Left ventricle myocardium inferior (tissue), 1 donor: Measurements from ENCODE around the gene TMEM184B. TPM values are rescaled to one million over a fixed set of nuclear protein-coding genes. Genes with fewer than 3 reads are reported as not detected.
A peak's percentile ranks its signal among the peaks of the same experiment; 100 is the strongest.

Source experiments
- DNase-seq: peaks from one replicate; pipeline ENCODE4 v3.0.0-alpha.2; 2020
- H3K27ac ChIP-seq: fragments of 200-600 bp; replicated peaks from 2 replicates; pipeline ENCODE4 v1.8.0; 2021
- H3K27me3 ChIP-seq: fragments of 200-600 bp; 2 replicates; pipeline ENCODE4 v1.8.0; 2021; ENCODE audit warnings: low read depth
- H3K36me3 ChIP-seq: fragments of 200-600 bp; 2 replicates; pipeline ENCODE4 v1.8.0; 2021
- H3K4me1 ChIP-seq: fragments of 200-600 bp; 2 replicates; pipeline ENCODE4 v1.8.0; 2021
- H3K4me3 ChIP-seq: fragments of 200-600 bp; 2 replicates; pipeline ENCODE4 v1.8.0; 2021; ENCODE audit warnings: mild to moderate bottlenecking, moderate library complexity
- H3K9me3 ChIP-seq: fragments of 200-600 bp; replicated peaks from 2 replicates; pipeline ENCODE4 v1.8.0; 2021
- CTCF ChIP-seq: fragments of 200-600 bp; IDR thresholded peaks from 2 replicates; pipeline ENCODE4 v1.8.0; 2021; ENCODE audit warnings: antibody characterized with exemption, mild to moderate bottlenecking, borderline replicate concordance
- intact Hi-C: fragments of 100-400 bp; cut with micrococcal nuclease; formaldehyde crosslinking; loops from one replicate; pipeline ENCODE4 v1.11.0; 2022
- total RNA-seq: library from RNA; stranded (reverse); fragmentation: NEBNext Ultra II Directional; extraction: Animal tissue kit (Norgen Biotek cat#: 25700); gene quantifications from one replicate; pipeline ENCODE4 v1.2.1, GENCODE V29; 2021
- donor health status: DM: no; HTN: yes; CAD: no; lungs with severe emphysema.

The TMEM184B gene
- total RNA-seq, 1 donor from 2014 or later, result 50.6 TPM

GRCh38 chr22:38226853-38227649, 45.8 kb downstream of the TMEM184B start:
- Histone ChIP-seq H3K27ac (peak overlapping the region; percentile 86), H3K27me3 (no peaks in the 10 kb centered on the region), H3K36me3 (peaks cover 66% of the 10 kb centered on the region), H3K9me3 (no peaks in the 10 kb centered on the region), H3K4me1 (peaks cover 47% of the 10 kb centered on the region), H3K4me3 (no peak overlapping the region)
- intact Hi-C loops, result no loop called here
- DNase-seq, result no peak
- TF ChIP-seq CTCF, result no peak

GRCh38 chr22:38223289-38223960, 49.4 kb downstream of the TMEM184B start:
- peaks cover 52% of the 10 kb centered on the region for H3K4me1 ChIP-seq
- no peak for DNase-seq
- H3K36me3 ChIP-seq, result peaks cover 65% of the 10 kb centered on the region
- no peak for TF ChIP-seq CTCF
- H3K9me3 ChIP-seq, result no peaks in the 10 kb centered on the region
- no peaks in the 10 kb centered on the region for H3K27me3 ChIP-seq
- peak overlapping the region; percentile 46 for H3K27ac ChIP-seq
- no peak overlapping the region for H3K4me3 ChIP-seq
- intact Hi-C loops, result no loop called here

GRCh38 chr22:38222797-38223119, 50.1 kb downstream of the TMEM184B start:
- intact Hi-C loops, result no loop called here
- TF ChIP-seq CTCF, result no peak
- Histone ChIP-seq H3K36me3 (peaks cover 59% of the 10 kb centered on the region), H3K27me3 (no peaks in the 10 kb centered on the region), H3K9me3 (no peaks in the 10 kb centered on the region), H3K4me1 (peaks cover 52% of the 10 kb centered on the region), H3K4me3 (no peak overlapping the region), H3K27ac (peak overlapping the region; percentile 46)
- no peak for DNase-seq

- Histone ChIP-seq H3K27me3 (no peaks in the 10 kb centered on the region), H3K27ac (peak overlapping the region; percentile 46), H3K9me3 (no peaks in the 10 kb centered on the region), H3K4me3 (no peak overlapping the region), H3K4me1 (peaks cover 50% of the 10 kb centered on the region), H3K36me3 (peaks cover 53% of the 10 kb centered on the region)
- intact Hi-C loops, result no loop called here
- no peak for TF ChIP-seq CTCF
- no peak for DNase-seq
These were observed 50.7 kb downstream of the TMEM184B start for GRCh38 chr22:38221908-38222796.

- Histone ChIP-seq H3K4me3 (no peak overlapping the region), H3K27ac (no peak overlapping the region), H3K27me3 (no peaks in the 10 kb centered on the region), H3K36me3 (peaks cover 47% of the 10 kb centered on the region), H3K4me1 (peaks cover 50% of the 10 kb centered on the region), H3K9me3 (no peaks in the 10 kb centered on the region)
- intact Hi-C loops, result no loop called here
- DNase-seq, result no peak
- no peak for TF ChIP-seq CTCF
These were observed 51.4 kb downstream of the TMEM184B start for GRCh38 chr22:38221407-38221806.
